Measurements from ENCODE around the gene CACNA1C.
A peak's percentile ranks its signal among the peaks of the same experiment; 100 is the strongest.

DNA sequence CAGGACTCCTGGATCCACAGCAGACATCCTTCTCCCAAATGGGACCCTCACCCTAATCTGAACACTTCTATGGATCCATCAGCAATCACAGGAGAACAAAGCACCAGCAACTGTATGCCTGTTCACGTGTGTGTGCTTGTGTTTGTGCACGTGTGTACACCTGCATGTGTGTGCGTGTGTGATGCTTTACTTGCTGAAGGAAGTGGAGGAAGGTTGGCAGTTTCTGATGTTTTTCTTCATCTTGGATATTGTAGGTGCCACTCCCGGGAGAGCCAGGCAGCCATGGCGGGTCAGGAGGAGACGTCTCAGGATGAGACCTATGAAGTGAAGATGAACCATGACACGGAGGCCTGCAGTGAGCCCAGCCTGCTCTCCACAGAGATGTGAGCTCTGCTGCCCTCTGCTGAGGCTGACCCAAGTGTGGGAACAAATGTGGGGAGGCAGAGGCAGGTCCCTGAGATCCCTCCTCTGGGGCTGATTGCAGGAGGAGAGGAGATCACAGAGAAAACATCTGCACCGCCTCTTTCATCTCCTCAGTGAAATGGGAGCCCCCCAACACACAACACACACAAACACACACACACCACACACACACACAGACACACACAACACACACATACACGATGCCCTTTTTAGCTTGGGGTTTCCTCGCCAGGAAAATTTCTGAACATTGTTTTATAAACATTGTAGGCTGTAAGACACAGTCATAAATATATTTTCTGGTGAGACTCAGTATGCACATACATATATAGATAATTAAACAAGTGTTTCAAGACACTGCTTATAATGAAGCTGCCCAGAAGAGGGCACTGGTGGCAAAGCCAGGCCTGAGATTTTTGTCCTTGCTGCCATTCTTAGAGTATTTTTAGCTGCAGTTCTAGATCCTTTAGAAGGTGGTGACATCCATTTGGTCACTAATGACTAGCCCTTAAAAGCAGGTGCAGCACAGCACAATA lies 629.8 kb downstream of the CACNA1C start:
- TF ChIP-seq, protein P1, sequence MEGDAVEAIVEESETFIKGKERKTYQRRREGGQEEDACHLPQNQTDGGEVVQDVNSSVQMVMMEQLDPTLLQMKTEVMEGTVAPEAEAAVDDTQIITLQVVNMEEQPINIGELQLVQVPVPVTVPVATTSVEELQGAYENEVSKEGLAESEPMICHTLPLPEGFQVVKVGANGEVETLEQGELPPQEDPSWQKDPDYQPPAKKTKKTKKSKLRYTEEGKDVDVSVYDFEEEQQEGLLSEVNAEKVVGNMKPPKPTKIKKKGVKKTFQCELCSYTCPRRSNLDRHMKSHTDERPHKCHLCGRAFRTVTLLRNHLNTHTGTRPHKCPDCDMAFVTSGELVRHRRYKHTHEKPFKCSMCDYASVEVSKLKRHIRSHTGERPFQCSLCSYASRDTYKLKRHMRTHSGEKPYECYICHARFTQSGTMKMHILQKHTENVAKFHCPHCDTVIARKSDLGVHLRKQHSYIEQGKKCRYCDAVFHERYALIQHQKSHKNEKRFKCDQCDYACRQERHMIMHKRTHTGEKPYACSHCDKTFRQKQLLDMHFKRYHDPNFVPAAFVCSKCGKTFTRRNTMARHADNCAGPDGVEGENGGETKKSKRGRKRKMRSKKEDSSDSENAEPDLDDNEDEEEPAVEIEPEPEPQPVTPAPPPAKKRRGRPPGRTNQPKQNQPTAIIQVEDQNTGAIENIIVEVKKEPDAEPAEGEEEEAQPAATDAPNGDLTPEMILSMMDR (IDR thresholded peaks at IDR 0.05) = peak in 5 of 6 experiments; percentile 13 to 62 (median 51)
- no peak for TF ChIP-seq POLR2A (IDR thresholded peaks at IDR 0.05)
